LoVo (cell line): ENCODE results near the gene BTBD6.
"Not testable (repeated sequence)": the region's sequence is repeated elsewhere in the genome, so short reads cannot be mapped to it uniquely, and the experiment has no call there.

Source experiments
- DNase-seq: peaks from one replicate; pipeline ENCODE4 v3.0.0-alpha.2; 2016; ENCODE audit warnings: low spot score

Gene BTBD6

GRCh38 chr14:105294142-105294597 lies 45.8 kb downstream of the BTBD6 start:
- no peak for DNase-seq

GRCh38 chr14:105297311-105297710 lies 49.0 kb downstream of the BTBD6 start:
- DNase-seq: not testable (repeated sequence)

DNA sequence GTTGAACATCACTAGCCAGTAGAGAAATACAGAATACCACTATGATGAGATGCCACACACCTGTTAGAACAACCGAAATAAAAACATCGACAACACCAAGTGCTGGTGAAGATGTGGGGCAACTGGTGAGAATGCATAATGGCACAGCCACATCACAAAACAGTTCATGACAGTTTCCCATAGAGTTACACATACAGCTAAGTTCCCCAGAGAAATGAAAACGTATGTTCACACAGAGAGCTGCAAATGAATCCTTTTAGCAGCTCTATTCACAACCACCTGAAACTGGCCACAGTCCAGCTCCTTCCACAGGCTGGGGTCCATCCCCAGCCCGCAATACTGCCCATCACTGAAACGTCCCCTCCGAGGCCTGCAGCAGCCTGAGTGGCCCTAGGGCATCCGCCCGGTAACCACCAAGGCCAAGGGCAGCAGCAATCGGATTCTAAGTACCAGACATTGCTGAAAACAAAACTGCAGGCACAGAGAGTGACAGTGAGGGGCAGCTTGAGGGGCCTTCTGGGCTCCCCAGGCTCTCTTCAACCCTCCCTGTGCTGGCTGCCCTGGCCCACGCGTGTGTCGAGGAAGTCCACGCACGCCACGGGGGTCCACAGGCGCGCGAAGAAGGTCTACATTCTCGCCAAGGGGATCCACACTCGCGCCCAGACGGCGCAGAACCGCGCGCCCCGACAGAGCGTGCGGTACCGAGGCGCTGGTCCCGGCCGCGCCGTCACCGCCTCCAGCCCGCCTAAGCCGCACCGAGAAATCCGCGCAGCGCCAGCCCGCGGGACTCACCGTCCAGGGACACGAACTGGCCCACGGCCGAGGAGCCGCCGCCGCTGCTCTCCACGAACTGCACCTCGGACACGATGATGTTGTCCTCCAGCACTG lies 51.6 kb downstream of the BTBD6 start:
- DNase-seq: no peak
